Fibroblast of lung (primary cell): ENCODE measurements around the gene CRKL.

ENCODE experiments used
- EZH2 ChIP-seq: IDR thresholded peaks from 2 replicates; pipeline ENCODE4 v1.5.1; 2012; ENCODE audit warnings: low read length, control low read depth, mild to moderate bottlenecking; ENCODE audit errors: missing control alignments
- TF ChIP-seq, protein P1 (sequence below), 2 donors: IDR thresholded peaks in 1 of 2; conservative IDR thresholded peaks in 1 of 2; 1 replicate in 1 of 2; 2 replicates in 1 of 2; pipeline ENCODE4 v1.5.1; 2011 to 2012; ENCODE audit warnings: low read length in 2 of 2, control low read depth in 1 of 2, inconsistent platforms in 1 of 2, low read depth in 1 of 2, mild to moderate bottlenecking in 1 of 2

DNA sequence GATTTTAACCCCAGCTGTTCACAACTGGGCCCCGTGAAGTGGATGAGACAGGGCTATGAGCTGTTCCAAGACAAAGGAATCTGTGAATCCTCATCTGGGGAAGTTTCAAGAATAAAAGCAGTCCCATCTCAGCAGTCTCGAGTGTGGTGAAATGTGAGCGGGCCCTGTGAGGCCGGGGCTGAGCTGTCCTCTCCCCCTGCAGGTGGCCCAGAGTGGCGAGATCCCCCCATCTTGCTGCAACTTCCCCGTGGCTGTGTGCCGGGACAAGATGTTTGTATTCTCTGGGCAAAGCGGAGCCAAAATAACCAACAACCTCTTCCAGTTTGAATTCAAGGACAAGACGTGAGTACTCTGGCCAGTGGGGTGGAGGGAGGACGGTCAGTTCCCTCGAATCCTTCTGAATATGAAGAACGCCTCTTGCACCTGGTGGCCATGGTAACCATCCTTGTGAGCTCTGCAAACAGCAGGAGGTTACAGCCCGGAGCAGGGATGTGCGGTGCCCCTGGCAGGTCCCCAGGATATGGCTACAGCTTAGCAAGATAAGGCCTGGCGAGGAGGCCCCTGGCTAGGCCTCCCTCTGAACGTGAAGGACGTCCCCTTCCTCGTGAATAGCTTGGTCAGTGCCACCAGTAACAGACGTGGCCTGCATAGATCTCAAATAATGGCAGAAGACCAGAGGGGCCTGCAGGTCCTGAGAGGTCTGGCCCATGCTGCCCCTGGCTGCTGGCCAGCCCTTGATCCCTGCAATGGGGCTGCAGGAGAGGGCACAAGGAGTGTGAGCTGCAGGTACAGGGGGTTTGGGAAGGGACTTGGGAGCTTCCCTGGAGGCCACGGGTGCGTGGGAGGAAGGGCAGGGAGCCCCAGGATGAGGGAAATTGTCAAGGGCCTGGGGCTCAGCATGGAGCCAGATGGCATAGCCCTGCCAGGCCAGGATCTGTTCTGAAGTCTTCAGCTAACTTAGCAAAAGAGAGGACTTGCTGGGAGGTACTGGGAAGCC, 73.3 kb downstream of the CRKL start:
- TF ChIP-seq, protein P1, sequence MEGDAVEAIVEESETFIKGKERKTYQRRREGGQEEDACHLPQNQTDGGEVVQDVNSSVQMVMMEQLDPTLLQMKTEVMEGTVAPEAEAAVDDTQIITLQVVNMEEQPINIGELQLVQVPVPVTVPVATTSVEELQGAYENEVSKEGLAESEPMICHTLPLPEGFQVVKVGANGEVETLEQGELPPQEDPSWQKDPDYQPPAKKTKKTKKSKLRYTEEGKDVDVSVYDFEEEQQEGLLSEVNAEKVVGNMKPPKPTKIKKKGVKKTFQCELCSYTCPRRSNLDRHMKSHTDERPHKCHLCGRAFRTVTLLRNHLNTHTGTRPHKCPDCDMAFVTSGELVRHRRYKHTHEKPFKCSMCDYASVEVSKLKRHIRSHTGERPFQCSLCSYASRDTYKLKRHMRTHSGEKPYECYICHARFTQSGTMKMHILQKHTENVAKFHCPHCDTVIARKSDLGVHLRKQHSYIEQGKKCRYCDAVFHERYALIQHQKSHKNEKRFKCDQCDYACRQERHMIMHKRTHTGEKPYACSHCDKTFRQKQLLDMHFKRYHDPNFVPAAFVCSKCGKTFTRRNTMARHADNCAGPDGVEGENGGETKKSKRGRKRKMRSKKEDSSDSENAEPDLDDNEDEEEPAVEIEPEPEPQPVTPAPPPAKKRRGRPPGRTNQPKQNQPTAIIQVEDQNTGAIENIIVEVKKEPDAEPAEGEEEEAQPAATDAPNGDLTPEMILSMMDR (conservative IDR thresholded peaks at IDR 0.05 in 1 of 2, IDR thresholded peaks at IDR 0.05 in 1 of 2; ENCODE audit: low read depth in 1 of 2, low read length in 2 of 2) = no peak
- TF ChIP-seq EZH2 = no peak
